ENCODE measurements around the gene KIF3B.

The KIF3B gene

DNA sequence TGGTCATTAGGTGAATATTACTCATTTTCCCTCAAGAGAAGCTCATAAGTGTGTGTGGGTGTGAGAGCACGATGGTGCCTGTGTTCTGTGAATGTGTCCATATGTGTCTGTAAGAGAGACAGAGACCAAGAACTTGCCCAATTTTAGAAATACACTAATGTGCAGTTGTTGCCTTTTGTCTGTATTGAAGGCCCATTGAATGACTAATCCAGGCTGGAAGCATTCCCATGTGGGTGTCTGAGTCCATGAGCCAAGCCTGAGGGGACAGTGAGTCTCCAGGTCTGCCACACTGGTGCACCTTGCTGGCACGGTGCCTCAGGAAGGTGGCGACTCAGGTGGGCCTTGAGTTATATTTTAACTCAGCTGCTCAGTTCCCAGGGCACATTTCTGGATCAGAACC lies 55.2 kb downstream of the KIF3B start:
- peak; percentile 31 for DNase-seq (ENCODE audit: extremely low read depth, insufficient read length)
- H3K27me3 ChIP-seq (replicated peaks; ENCODE audit: control insufficient read depth, insufficient read depth, low read length) = no peaks in the 10 kb centered on the region
- no peak overlapping the region for H3K4me3 ChIP-seq (replicated peaks; ENCODE audit: low read depth, low read length)
- TF ChIP-seq, protein P1, sequence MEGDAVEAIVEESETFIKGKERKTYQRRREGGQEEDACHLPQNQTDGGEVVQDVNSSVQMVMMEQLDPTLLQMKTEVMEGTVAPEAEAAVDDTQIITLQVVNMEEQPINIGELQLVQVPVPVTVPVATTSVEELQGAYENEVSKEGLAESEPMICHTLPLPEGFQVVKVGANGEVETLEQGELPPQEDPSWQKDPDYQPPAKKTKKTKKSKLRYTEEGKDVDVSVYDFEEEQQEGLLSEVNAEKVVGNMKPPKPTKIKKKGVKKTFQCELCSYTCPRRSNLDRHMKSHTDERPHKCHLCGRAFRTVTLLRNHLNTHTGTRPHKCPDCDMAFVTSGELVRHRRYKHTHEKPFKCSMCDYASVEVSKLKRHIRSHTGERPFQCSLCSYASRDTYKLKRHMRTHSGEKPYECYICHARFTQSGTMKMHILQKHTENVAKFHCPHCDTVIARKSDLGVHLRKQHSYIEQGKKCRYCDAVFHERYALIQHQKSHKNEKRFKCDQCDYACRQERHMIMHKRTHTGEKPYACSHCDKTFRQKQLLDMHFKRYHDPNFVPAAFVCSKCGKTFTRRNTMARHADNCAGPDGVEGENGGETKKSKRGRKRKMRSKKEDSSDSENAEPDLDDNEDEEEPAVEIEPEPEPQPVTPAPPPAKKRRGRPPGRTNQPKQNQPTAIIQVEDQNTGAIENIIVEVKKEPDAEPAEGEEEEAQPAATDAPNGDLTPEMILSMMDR (IDR thresholded peaks at IDR 0.05; ENCODE audit: insufficient read depth, low read length, poor library complexity, severe bottlenecking) = no peak
- H3K36me3 ChIP-seq (ENCODE audit: control insufficient read depth, insufficient read depth, low read length) = peaks cover 14% of the 10 kb centered on the region

DNA sequence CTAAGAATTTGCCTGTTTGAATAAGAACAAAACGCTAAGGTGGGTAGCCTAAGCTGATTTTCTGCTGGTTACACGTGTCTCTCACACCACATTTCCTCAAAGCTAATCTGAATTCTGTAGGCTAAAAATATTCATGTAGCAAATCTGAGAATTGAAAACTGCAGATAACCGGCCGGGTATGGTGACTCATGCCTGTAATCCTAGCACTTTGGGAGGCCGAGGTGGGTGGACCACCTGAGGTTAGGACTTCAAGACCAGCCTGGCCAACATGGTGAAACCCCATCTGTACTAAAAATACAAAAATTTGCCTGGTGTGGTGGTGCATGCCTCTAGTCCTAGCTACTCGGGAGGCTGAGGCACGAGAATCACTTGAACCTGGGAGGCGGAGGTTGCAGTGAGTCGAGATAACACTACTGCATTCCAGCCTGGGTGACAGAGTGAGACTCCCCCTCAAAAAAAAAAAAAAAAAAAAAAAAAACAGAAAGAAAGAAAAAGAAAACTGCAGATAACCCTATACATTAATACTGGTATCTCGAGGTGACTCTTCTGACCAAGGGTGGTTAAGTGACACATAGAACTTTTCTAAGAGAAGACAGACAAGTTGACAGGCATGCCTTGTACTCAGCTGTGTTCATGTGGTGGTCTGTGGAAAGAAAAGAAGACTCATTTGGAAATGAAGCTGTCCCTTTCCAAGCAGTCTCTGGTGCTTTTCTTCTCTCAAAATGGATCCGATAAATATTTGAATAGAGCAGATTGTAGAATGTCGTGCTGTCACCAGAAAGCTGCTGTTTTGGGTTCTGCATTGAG lies 55.9 kb downstream of the KIF3B start:
- peak; percentile 78 for DNase-seq (ENCODE audit: extremely low read depth, insufficient read length)
- no peak overlapping the region for H3K4me3 ChIP-seq (replicated peaks; ENCODE audit: low read depth, low read length)
- H3K36me3 ChIP-seq (ENCODE audit: control insufficient read depth, insufficient read depth, low read length) = peaks cover 18% of the 10 kb centered on the region
- TF ChIP-seq, protein P1 (IDR thresholded peaks at IDR 0.05; ENCODE audit: insufficient read depth, low read length, poor library complexity, severe bottlenecking) = no peak
- no peaks in the 10 kb centered on the region for H3K27me3 ChIP-seq (replicated peaks; ENCODE audit: control insufficient read depth, insufficient read depth, low read length)

DNA sequence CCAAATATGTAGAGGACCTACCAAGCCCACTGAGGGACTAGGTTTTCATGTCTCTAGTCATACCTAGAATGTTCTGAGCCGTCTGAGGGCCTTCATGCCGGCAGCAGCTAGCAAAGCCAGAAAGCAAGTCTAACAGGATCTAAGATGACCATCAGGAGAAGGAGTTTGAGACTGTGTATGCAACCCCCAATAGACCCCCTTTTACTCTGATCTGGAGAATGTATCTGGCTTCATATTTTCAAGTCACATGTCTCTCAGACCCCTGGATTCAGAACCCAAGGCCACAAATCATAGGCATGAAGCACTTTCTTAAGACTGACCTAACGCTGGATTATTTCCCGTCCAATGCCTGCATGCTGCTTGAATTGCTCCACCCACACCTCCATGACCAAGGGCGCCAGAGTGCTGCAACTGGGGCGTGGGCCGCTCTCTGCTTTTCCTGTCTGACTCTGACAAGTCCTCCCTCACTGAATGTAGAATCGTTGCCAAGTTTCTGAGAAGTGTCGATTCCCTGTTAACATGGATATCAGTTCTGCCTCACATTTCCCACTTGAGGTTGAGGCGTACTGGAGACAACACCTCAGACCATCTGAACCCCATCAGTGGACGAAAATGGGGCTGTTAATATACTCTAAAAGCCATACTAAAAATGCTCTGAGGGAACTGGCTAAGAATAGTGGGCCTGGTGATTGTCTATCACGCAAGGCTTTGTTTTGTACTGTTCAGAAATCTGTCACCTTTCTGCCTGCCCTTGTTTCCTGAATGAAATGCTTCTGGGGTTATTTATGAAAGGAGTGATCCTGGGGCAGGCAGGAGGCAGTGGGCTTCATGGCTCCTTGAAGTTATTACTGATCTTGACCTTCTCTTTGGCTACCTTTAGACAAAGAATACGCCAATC lies 56.8 kb downstream of the KIF3B start:
- no peak overlapping the region for H3K4me3 ChIP-seq (replicated peaks; ENCODE audit: low read depth, low read length)

DNA sequence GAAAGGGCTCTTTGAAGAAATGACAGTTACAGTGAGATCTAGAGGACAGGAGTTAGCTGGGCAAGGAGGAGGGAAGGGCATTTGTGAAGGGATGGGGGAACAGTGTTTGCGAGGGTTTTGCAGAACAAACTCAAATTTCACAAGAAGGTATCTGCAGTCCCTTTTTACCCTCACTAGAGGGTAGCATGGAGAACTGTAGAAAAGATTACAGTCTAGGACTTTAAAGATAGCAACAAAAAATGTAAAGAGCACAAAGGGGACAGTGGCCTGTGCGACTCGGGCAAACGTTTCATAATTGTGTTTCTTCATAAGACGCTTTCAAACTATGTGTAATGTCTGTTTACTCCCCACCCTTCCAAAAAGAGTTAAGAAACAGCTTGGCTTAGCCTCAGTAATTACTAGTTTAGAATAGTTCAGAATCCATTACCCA lies 59.5 kb downstream of the KIF3B start:
- TF ChIP-seq, protein P1 (IDR thresholded peaks at IDR 0.05; ENCODE audit: insufficient read depth, low read length, poor library complexity, severe bottlenecking) = peak; percentile 69
- H3K36me3 ChIP-seq (ENCODE audit: control insufficient read depth, insufficient read depth, low read length) = peaks cover 5% of the 10 kb centered on the region
- no peak overlapping the region for H3K4me3 ChIP-seq (replicated peaks; ENCODE audit: low read depth, low read length)
- no peak for DNase-seq (ENCODE audit: extremely low read depth, insufficient read length)
- H3K27me3 ChIP-seq (replicated peaks; ENCODE audit: control insufficient read depth, insufficient read depth, low read length) = no peaks in the 10 kb centered on the region

More for the DNA sequence above, 56.8 kb downstream of the KIF3B start:
- TF ChIP-seq, protein P1 (IDR thresholded peaks at IDR 0.05; ENCODE audit: insufficient read depth, low read length, poor library complexity, severe bottlenecking) = no peak
- Histone ChIP-seq H3K36me3 (ENCODE audit: control insufficient read depth, insufficient read depth, low read length) (peaks cover 18% of the 10 kb centered on the region), H3K27me3 (replicated peaks; ENCODE audit: control insufficient read depth, insufficient read depth, low read length) (no peaks in the 10 kb centered on the region)
- DNase-seq (ENCODE audit: extremely low read depth, insufficient read length) = peak; percentile 67

DNA sequence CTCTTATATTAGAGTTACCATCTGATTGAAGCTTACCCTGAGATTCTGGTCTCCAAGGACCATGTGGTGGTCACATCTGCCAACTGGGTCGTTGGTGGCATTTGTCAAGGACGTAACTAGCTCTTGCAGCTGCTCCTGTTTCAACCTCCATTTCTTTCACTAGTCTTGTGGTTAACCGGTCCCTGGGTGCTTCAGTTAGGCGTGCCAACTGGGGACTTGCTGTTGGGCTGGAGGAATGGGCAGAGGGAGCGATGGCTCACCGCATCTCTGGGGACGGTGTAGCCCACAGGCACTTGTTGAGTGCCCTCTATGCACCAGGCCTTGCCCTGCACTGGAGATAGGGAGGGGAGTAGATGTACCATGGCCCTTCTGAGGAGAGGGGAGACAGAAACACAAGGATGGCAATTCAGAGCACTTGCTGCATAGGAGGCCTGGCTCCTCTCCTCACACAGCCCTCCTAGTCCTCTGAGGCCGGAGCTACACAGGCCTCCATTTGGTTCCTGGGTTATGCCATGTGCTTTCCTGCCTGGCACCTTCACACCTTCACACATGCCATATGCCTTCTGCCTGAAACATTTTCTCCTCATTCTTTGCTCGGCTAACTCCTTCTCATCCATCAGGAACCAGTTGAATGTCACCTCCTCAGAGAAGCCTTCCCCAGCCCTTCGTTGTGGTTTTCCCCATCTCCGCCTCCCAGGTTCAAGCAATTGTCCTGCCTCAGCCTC lies 60.6 kb downstream of the KIF3B start:
- Histone ChIP-seq H3K36me3 (ENCODE audit: control insufficient read depth, insufficient read depth, low read length) (peaks cover 4% of the 10 kb centered on the region), H3K27me3 (replicated peaks; ENCODE audit: control insufficient read depth, insufficient read depth, low read length) (no peaks in the 10 kb centered on the region), H3K4me3 (replicated peaks; ENCODE audit: low read depth, low read length) (no peak overlapping the region)
- TF ChIP-seq, protein P1 (IDR thresholded peaks at IDR 0.05; ENCODE audit: insufficient read depth, low read length, poor library complexity, severe bottlenecking) = no peak
- no peak for DNase-seq (ENCODE audit: extremely low read depth, insufficient read length)

All from GM06990 (cell line).